GM12801 (cell line): ENCODE results near the gene NRARP.

Experiments used
- CTCF ChIP-seq: IDR thresholded peaks from one replicate; pipeline ENCODE4 v1.5.1; 2011; ENCODE audit warnings: control low read depth; ENCODE audit not compliant: insufficient read length; ENCODE audit errors: extremely low read depth

NRARP gene

DNA sequence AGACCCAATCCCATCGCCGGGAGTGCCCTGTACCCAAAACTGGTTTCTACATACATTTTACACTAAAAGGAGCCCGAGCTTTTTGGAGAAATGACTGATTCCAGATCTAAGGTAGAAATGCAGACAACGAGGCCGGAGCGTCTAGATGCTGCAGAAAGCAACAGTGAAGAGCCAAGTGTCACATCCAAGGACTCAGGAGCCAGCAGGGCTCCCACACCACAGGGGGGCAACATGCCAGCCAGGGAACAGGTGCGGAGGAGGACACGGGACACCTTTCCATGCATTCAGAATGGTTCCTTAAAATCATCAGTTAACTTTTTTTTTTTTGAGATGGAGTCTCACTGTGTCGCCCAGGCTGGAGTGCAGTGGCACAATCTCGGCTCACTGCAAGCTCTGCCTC is 23.1 kb upstream of the NRARP start:
- no peak for TF ChIP-seq CTCF

DNA sequence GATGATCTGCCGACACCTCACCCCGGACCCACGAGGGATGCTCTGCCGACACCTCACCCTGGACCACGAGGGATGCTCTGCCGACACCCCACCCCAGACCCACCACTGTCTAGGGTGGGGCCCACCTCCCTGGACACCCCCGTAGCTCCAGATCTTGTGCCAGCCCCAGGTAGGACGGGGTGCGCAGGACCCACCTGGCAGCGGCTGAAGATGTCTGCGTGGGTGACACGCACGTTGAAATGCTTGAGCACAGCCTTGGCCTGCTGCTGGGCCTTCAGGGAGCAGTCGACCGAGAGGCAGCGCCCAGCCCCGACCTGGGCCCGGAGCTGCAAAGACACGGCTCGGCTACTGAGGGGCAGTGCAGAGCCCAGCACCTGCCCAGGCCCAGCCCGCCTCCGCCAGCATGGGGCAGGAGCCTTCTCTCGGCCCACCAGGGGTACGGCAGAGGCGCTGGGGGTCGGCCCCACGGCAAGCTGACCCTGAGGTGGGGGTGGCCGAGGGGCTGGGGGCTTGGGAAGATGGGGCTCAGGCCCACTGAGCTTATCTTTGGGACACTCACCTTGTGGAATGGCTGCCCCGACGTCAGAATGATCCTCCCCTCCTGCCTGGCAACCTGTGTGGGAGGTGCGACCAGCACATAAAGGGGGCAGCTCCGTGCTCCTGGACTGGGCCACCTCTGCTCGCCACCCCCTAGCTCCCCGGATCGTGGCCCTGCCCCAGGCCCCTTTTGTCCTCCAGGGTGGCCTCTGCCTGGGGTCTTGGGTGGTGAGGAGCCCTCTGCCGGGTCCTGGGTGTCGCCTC is 21.7 kb upstream of the NRARP start:
- TF ChIP-seq CTCF = no peak

- TF ChIP-seq CTCF = no peak
These were observed 19.8 kb upstream of the NRARP start for GRCh38 chr9:137321726-137322361.

GRCh38 chr9:137320555-137321384 is 18.7 kb upstream of the NRARP start:
- no peak for TF ChIP-seq CTCF

DNA sequence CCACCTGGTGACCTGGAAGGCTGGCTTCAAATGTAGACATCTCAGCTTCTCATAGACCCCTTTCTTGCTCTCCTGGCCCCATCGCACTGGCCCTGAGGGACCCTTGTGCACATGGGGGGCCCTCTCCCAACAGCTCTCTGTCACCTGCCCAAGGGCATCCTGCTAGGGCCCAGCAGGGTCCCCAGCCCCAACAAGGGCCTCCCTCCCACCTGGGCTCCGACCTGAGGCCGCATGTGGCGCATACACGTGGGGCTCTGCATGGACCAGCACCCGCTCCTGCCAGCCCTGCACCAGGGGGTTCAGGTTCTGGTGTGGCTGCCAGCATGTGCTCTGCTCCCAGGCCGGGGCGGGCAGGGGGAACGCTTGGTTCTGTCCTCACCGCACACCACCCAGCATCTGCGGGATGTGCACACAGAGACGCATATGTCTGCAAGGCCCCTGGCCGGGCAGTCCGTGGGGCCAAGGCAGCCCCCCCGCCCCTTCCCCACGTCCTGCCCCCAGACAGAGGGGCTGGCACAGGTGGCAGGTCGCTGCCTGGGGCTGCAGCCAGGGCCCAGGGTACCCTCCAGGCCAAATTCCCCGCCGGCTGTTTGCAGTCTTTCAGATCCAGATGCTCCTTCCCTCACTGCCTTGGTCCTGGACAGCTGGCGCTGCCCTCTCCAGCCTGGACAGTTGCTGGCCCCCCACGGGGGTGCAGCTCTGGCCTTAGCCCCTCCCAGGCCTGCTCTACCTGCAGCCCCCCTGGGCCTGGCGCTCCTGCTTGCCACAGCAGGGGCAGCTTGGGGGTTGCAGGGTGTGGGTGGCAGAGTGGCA is 17.9 kb upstream of the NRARP start:
- TF ChIP-seq CTCF = no peak

DNA sequence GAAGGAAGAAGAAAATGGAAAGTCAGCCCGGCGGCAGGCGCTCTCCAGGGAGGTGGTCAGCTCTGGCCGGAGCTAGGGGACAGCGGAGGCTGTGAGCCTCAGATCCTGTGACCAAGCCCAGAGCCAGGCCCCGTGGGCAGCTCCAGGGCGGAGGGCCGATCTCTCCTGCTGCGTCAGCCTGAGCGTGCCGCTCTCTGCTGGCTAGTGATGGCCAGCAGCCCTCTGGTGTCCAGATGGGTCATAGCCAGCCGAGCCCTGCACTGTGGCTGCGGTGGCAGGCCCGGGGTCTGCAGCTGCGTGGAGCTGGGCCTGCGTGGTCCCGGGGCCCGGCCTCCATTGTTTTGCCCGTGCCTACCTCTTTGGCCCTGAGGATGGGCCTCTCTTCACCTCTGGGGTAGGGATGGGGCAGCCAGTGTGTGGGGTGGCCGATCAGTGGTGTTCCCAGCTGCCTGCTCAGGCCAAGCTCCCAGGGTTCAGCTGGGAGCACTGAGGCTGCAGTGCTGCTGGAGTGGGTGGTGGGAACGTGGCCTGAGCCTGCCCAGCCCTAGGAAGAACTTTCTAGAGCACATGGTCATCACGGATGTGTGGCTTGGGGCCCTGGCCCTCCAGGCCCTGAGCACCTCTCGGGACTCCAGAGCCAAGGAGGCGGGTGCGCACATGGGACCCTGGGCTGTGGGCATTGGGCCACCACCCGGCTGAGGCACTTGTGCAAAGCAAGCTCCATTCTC is 17.1 kb upstream of the NRARP start:
- no peak for TF ChIP-seq CTCF
